ENCODE data around the gene BAHCC1. TPM values are rescaled to one million over a fixed set of nuclear protein-coding genes. Genes with fewer than 3 reads are reported as not detected.

BAHCC1 gene
- total RNA-seq, 1 experiment from 2014 or later: 3.1 TPM

DNA sequence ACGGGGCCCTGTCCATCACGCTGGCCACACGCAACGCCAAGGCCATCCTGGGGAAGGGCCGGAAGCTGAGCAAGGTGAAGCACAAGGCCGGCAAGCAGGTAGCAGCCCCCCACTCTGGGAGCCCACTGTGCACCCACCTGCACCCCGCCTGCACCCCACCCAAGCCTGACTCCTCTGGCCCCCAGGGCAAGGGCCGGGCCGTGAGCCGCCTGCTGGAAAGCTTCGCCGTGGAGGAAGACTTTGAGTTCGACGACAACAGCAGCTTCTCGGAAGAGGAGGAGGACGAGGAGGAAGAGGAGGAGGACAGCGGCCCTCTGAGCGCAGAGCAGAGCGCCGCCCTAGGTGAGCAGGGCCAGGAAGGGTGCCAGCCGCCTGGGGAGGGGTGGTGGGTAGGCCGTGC is 63.4 kb downstream of the BAHCC1 start:
- Histone ChIP-seq H3K18ac (ENCODE audit: insufficient read length, low read depth, low read length) (no peak overlapping the region), H4K8ac (replicated peaks; ENCODE audit: insufficient read length, low read depth, low read length) (no peak overlapping the region), H2AFZ (ENCODE audit: low read length) (no peak overlapping the region), H2BK15ac (ENCODE audit: low read depth, low read length) (no peak overlapping the region), H3K23me2 (ENCODE audit: insufficient read length, low read depth, low read length, poor library complexity, severe bottlenecking) (no peaks in the 10 kb centered on the region), H3K4me1 (ENCODE audit: insufficient read depth, low read length) (no peaks in the 10 kb centered on the region), H3K4me2 (ENCODE audit: insufficient read depth, insufficient read length, low read length) (no peak overlapping the region), H2BK120ac (ENCODE audit: low read depth, low read length, poor library complexity, severe bottlenecking) (no peak overlapping the region), H3K14ac (ENCODE audit: insufficient read depth, low read length) (no peak overlapping the region), H2BK12ac (ENCODE audit: insufficient read length, low read depth, low read length) (no peak overlapping the region), H2BK20ac (ENCODE audit: low read depth, low read length, poor library complexity, severe bottlenecking) (no peak overlapping the region), H3K27me3 (ENCODE audit: insufficient read depth, low read length) (no peaks in the 10 kb centered on the region), H3K9ac (ENCODE audit: extremely low read depth, insufficient read length, low read length) (no peak overlapping the region), H3K27ac (ENCODE audit: insufficient read length, low read depth, low read length) (no peak overlapping the region), H3K23ac (ENCODE audit: insufficient read length, low read depth, low read length) (no peak overlapping the region), H2BK5ac (ENCODE audit: insufficient read length, low read length) (no peak overlapping the region), H3K79me2 (ENCODE audit: insufficient read depth, low read length) (no peaks in the 10 kb centered on the region), H3K9me3 (ENCODE audit: control insufficient read depth, low read depth, low read length) (no peaks in the 10 kb centered on the region), H2AK5ac (ENCODE audit: insufficient read length, low read length) (no peak overlapping the region), H4K5ac (ENCODE audit: insufficient read length, low read depth, low read length) (no peak overlapping the region), H4K91ac (ENCODE audit: insufficient read length, low read depth, low read length) (no peak overlapping the region), H3K56ac (ENCODE audit: insufficient read length, low read depth, low read length) (no peak overlapping the region), H4K20me1 (ENCODE audit: control insufficient read depth, insufficient read depth, insufficient read length) (no peaks in the 10 kb centered on the region), H3K4ac (ENCODE audit: low read depth, low read length) (no peak overlapping the region), H3T11ph (ENCODE audit: low read length) (no peak overlapping the region), H3K79me1 (ENCODE audit: insufficient read depth, low read depth, low read length, poor library complexity, severe bottlenecking) (no peaks in the 10 kb centered on the region)
- no peaks in the 10 kb centered on the region for H3K9me3 Mint-ChIP-seq
- no peak overlapping the region for H3K4me3 Mint-ChIP-seq
- DNase-seq: no peak
- no CpG with 5 or more reads among the region's 22 CpGs for WGBS (ENCODE audit: extremely low coverage, insufficient read length, low lambda C conversion rate)
- peaks cover 3 to 14% of the 10 kb centered on the region in 2 experiments for H3K4me1 Mint-ChIP-seq
- H3K36me3 Mint-ChIP-seq (ENCODE audit: insufficient read depth in 1 of 3, low read depth in 3 of 3): no peaks in the 10 kb centered on the region
- no peak for TF ChIP-seq CTCF (conservative IDR thresholded peaks at IDR 0.05)
- H3K27ac Mint-ChIP-seq: no peak overlapping the region
- H3K27me3 Mint-ChIP-seq (ENCODE audit: low read depth): no peaks in the 10 kb centered on the region
